Lower leg skin (tissue), 3 donors: ENCODE results near the gene FAM228B.

Source experiments
- CTCF ChIP-seq, 3 donors: fragments of 450-650 bp; IDR thresholded peaks; one replicate each; pipeline ENCODE4 v1.5.1; 2016; ENCODE audit warnings: antibody characterized with exemption in 3 of 3, mild to moderate bottlenecking in 3 of 3, moderate library complexity in 2 of 3
- POLR2A ChIP-seq, 2 donors: fragments of 450-650 bp; IDR thresholded peaks; one replicate each; pipeline ENCODE4 v1.6.1; 2016 to 2017; ENCODE audit warnings: antibody characterized with exemption in 2 of 2, mild to moderate bottlenecking in 1 of 2, moderate library complexity in 1 of 2

- TF ChIP-seq CTCF (IDR thresholded peaks at IDR 0.05) = no peak
- no peak for TF ChIP-seq POLR2A (IDR thresholded peaks at IDR 0.05)
These were observed 19.1 kb upstream of the FAM228B start for GRCh38 chr2:24104110-24104650.
